Left cardiac atrium (tissue), 4 donors: ENCODE measurements around the gene AQP3. TPM values are rescaled to one million over a fixed set of nuclear protein-coding genes. Genes with fewer than 3 reads are reported as not detected.
"Not testable (repeated sequence)": the region's sequence is repeated elsewhere in the genome, so short reads cannot be mapped to it uniquely, and the experiment has no call there.

Experiments
- ATAC-seq, 2 donors: fragments of 200-7000 bp; cut with Tn5 transposase; one replicate each; pipeline ENCODE4 v1.9.1; 2020; ENCODE audit warnings: mild to moderate bottlenecking in 2 of 2, moderate library complexity in 2 of 2
- DNase-seq: peaks from one replicate; pipeline ENCODE4 v3.0.0-alpha.2; 2020
- intact Hi-C, 2 donors: fragments of 100-400 bp; cut with DNase I; formaldehyde crosslinking; loops; one replicate each; pipeline versions ENCODE4 v1.14.1 to v1.15.1; 2022 to 2023
- long read RNA-seq: library from polyadenylated mRNA; unstranded; transcript quantifications from one replicate; pipeline ENCODE4 v2.0.0, GENCODE V29; 2021
- total RNA-seq, 2 donors: library from RNA; stranded (reverse); fragmentation: NEBNext Ultra II Directional; extraction: Animal tissue kit (Norgen Biotek cat#: 25700); gene quantifications; one replicate each; pipeline ENCODE4 v1.2.1, GENCODE V29; 2021
- donor health status: DM: no; HTN: yes; CAD: no.
- donor health status: DM: no; HTN: yes; CAD: no; lungs with severe emphysema.
- donor health status: DM: yes; HTN: yes; CAD: no.
- donor health status: Dilated cardiomyopathy.

AQP3 gene
- total RNA-seq = 10 to 100 TPM; 14.0 to 22.5 TPM
- long read RNA-seq, transcript AQP3-201 (6 exons, 1,871 nt) = major isoform, 23 of 26 reads
- long read RNA-seq, partial matches to known transcripts = 2 of 26 reads
- long read RNA-seq, other reads (novel, unspliced or antisense) = 0 of 26 reads

DNA sequence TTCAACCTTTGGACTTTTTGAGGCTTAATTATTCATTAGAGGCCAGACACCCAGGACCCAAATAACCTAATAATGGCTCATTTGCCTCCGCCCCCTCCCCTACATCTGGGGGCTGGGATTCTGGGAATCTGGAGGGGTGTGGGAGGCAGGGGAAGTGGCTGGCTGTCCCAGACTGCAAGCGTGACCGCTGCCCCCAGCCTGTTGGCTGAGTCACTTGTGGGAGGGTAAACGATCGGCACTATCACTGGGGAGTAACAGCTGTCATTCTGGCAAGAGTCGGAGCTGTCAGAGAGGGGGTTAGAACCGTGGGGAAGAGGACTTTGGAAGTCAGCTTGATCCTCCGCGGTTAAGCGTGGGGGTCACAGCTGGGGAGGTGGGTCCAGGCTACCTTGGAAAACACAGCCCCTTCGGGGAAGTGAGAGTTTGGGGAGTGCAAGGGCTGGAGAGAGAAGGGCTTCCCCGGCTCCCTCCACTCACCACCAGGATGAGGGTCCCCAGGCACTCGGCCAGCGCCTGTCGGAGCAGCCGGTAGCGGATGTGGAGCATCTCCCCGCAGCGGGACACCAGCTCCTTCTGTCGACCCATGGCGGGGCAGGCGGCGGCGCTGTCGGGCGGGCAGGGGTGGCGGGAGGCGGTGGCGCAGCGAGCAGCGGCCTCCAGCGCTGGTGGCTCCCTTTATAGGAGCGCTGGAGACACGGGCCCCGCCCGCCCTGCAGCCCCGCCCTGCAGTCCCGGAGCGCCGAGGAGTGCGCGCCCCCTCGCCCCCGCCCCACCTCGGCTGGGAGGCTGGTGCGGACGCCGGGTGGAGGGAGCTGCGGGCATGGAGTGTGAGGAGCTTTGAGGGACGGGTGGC lies at the start of gene AQP3:
AQP3 (minus strand) TSS at position 648 of the 853 bp plus-strand sequence; CDS start at position 585, 63 bp downstream.
- DNase-seq = peak; percentile 75
- intact Hi-C loops = loop anchor here (5.0 to 10.0 kb wide), 2 partner anchors 40 to 72 kb away; no protein-coding TSS in a partner anchor
- peak; percentile 87 to 89 for ATAC-seq

DNA sequence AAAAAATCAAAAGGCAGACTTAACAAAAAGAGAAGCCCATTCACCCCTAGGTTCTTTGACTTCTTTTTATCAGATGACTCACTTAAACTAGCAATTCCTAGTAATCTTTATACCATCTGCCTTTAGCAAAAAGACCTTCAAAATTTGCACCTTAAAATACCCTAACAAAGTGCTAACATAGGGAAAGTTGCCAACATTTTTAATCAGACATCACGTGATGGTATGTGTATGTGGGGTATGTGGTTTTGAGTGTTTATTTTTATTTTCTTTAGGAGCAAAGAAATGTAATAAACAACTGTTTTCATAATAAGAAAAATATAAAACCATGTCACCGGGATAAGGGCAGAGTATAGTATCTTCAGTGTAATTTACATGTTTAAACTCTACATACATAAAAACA lies 46.4 kb upstream of the AQP3 start:
- ATAC-seq, intact Hi-C loops, DNase-seq: not testable (repeated sequence)

DNA sequence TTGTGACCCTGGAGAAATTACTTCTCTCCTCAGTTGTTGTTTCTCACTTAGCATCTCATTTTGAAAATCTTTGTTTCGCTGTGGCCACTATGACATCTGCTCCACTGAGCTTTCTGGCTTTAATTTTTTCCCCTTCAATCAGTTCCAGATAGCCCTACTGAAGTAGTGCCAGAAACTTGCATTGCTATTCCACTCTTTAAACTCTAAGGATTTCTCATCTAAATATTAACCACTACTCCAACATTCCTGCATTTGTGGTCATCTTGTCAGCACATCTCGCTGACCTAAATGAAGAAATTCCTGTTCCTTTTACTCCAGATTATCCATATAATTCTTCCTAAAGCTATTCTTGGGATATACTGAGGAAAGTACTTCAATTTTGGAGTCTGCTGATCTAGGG lies 41.7 kb upstream of the AQP3 start:
- DNase-seq = no peak
- intact Hi-C loops = no loop called here
- no peak for ATAC-seq

DNA sequence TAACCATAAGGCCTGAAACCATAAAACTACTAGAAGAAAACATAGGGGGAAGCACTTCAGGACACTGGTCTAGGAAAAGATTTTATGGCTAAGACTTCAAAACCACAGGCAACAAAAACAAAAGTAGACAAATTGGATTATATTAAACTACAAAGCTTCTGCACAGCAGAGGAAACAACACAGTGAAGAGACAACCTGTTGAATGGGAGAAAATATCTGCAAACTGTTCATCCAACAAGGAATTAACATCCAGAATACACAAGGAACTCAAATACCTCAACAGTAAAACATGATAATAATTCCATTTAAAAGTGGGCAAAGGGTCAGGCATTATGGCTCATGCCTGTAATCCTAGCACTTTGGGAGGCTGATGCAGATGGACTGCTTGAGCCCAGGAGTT lies 37.9 kb upstream of the AQP3 start:
- intact Hi-C loops, DNase-seq, ATAC-seq: not testable (repeated sequence)

DNA sequence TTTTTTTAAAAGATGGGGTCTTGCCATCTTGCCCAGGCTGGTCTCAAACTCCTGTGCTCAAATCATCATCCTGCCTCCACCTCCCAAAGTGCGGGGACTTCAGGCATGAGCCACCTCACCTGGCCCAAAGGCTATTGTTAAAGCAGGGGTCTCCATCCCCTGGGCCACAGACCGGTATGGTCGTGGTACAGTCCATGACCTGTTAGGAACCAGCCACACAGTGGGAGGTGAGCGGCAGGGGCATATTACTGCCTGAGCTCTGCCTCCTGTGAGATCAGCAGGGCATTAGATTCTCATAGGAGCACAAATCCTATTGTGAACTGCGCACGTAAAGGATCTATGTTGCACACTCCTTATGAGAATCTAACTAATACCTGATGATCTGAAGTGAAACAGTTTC lies 33.6 kb upstream of the AQP3 start:
- DNase-seq (no peak), ATAC-seq (no peak)
- intact Hi-C loops = no loop called here

DNA sequence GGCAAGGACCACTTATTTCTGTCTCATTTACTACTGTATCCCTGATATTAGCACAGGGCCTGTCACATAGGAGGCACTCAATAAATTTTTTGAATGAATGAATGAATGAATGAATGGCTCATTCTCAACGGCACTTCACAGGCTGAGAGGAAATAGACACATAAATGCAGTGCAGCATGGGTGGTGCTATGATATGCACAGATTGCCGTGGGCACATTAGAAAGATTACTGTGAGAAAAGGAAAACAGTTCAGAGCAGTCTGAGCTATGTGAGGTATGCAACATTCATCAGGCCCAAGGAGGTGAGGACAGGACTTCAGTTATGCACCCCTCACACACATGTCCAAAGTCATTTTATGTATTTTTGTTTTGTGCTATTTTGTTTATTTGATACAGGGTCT lies 32.7 kb upstream of the AQP3 start:
- intact Hi-C loops = no loop called here
- DNase-seq (no peak), ATAC-seq (no peak)

DNA sequence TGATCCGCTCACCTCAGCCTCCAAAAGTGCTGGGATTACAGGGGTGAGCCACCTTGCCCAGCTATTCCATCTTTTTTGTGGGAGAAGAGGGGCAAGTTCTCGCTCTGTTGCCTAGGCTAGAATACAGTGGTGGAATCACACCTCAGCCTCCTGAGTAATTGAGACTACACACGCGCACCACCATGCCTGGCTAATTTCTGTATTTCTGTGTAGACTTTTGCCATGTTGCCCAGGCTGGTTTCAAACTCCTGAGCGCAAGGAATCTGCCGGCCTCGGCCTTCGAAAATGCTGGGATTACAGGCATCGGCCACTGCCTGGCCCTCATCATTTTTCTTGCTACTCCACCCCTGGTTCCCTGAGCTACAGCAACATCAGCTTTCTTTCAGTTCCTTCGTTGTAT lies 29.1 kb upstream of the AQP3 start:
- intact Hi-C loops = no loop called here
- DNase-seq = no peak
- no peak for ATAC-seq

DNA sequence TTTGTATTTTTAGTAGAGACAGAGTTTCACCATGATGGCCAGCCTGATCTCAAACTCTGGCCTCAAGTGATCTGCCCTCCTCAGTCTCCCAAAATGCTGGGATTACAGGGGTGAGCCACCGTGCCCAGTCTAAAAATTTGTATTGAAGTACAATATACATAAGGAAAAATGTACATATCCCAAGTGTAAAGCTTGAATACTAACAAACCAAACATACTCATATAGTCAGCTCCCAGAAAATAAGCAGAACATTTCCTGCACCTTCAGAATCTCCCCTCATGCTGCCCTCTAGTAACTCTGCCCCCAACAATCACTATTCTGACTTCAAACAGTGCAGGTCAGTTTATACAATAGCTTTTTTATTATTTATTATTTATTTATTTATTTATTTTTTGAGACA lies 28.0 kb upstream of the AQP3 start:
- DNase-seq (no peak), ATAC-seq (no peak)
- intact Hi-C loops = no loop called here

DNA sequence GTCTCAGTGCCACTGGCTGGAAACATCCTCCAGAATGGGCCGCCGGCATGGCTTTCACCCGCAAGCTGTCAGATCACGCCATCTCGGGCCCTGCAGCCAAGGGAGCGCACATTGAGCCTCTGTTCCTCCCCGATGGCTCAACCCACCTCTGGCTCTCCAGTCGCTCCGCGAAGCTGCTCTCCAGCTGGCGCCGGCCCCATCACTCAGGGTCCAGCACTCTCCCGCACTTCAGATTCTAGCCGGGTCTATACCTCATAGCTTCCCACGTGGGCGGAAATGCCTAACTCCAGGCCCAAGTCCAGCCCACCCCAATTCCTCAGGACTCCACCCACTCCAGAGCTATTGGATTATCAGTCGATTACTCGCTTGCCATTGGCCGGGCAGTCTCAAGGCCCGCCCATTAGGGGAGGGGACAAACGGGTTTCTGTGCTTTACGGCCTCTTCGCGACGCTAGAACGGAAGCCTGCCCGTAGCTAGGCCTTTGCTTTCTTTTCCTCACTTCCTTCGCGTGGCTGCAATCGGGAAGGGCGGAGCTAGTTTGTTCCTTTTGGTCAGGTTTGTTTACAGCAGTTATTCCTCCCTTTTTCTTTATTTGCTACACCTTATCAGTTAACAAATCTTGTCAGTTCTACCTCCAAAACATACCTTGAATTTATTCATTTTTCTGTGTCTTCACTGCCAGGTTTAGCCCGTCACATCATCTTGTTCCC lies 26.4 kb upstream of the AQP3 start, which contains the start of gene NOL6:
NOL6 (minus strand) TSS at position 282 of the 710 bp plus-strand sequence; CDS start at position 200, 82 bp downstream.
- DNase-seq (peak; percentile 97), ATAC-seq (peak; percentile 100)
- intact Hi-C loops = no loop called here

DNA sequence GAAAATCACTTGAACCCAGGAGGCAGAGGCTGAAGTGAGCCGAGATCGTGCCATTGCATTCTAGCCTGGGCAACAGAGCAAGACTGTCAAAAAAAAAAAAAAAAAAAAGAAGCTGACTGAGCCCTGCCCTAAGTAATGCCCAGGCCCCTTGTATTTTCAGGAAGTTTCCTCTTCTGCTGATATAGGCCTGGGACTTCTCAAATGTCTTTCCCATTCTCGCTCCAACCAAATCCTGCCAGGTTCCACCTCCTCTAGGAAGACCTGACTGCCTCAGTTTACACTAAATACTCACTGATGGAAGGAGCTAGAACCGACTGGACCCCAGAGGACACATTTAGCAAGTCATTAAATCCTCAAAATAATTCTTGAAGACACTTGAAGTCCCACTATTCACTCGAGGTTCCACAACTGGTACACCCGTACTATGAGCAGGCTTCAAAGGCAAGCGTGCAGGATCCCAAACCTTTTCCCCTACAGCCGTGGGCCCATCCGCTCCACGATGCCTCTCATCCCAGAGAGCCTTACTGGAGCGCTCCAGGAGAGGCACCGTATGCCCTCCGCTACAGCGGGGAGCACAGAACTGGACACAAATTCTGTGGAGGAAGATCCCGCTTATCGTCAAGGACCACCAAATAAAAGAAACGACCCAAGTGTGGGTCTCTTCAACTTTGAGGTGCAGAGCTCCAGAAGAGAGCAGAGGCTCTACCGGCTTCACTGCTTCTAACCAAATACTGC lies 25.7 kb upstream of the AQP3 start:
- intact Hi-C loops = no loop called here
- DNase-seq (no peak), ATAC-seq (peak in 1 of 2 donors; percentile 2)

DNA sequence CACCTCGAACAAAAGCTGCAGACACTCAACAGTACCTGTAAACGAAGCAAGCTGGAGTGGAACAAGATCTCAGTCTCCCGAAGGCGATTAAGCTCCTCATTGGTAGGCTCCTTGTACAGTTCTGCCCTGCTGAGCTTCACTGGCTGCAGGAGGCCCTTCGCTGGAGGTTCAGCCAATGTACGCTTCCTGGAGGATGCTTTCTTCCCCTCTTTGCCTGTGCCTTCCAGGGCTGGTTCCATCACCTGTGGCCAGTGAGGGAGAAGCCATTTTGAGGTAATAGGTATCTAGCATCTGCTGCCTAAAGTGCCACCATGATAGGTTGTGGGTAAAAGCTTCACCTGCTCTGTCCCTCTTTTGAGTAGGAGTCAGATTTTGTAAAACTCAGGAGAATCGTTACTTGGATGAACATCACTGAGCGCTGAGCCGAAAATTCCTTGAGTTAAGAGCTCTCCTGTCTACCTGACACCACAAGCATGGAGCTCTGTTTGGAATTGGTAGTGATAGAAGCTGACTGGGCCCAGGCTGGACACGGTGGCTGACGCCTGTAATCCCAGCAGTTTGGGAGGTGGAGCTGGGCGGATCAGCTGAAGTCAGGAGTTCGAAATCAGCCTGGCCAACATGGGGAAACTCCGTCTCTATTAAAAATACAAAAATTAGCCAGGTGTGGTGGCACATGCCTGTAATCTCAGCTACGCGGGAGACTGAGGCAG lies 24.9 kb upstream of the AQP3 start:
- no peak for DNase-seq
- intact Hi-C loops = no loop called here
- no peak for ATAC-seq

DNA sequence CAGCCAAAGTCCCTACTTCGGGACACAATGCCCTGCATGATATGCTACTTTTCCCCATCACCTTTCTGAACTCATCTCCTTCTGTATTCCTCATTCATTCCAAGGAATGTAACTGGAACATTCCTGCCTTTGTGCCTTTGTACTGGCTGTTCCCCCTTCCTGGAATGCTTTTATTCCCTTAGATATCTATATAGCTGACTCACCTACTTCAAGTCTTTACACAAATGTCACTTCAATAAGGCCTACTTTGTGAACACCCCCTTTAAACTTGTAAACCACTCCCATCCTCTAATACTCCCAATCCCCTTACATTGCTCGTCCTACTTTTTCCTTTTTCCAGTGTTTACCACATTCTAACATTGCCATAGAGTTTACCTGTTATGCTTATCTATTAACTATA lies 24.0 kb upstream of the AQP3 start:
- intact Hi-C loops = no loop called here
- DNase-seq = no peak
- no peak for ATAC-seq

DNA sequence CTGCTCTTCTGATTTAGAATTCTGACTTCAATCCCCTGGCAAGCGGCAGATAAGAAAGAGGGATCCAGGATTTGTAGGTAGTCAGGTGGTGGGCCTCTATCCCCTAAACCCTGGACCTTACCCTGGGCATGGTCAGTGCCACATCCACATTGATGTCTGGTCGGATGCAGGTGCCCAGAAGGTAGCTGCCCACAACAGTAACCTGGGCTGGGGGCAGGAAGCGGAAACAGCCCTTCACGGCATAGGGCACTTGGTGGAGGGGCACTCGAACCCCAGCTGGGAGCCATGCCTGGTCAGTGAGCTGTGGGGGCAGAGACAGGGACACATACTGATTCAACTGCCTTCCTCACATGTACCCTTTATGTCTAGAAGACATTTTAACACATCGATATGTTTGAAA lies 22.5 kb upstream of the AQP3 start:
- ATAC-seq (no peak), DNase-seq (no peak)
- intact Hi-C loops = loop anchor here in 1 of 2 donors (10.0 kb wide), 1 partner anchor 185 kb away; no protein-coding TSS in a partner anchor

DNA sequence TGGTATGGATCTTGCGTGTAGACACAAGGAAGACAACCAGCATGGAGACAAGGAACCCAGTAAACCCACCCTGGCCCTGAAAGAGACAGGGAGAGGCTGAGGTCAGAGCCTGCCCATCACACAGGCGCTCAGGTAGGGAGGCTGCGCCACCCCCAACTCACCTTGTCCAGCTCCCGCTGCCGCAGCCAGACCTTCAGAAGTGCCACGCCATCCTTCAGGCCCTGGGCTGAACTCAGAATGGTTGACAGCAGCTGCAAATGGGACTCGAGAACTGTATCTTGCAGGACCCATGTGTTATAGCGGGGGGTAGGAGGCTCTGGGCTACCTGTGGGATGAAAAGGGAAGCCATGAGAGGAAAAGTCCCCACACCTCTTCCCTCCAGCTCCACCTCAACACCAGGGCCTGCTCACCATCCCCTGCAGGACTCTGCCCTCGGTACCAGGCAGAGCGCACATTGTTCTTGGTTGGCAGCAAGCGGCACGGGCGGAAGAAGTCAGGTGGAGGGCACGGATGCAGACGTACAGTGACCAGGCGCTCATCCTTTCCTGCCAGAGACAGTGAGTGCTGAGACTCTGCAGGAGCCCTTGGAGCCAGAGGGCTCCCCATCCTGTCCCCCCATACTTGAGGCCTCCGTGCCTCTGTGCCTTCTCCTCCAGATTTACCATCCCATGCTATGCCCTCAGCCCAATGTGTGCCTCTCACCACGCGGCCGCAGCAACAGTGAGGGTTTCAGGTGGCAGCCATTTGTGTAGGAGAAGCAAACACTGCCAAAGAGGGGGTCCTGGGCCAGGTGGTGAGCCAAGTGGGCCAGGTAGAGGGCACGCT lies 21.6 kb upstream of the AQP3 start:
- ATAC-seq = no peak
- intact Hi-C loops = loop anchor here in 1 of 2 donors (10.0 kb wide), 1 partner anchor 184 kb away; no protein-coding TSS in a partner anchor
- no peak for DNase-seq

DNA sequence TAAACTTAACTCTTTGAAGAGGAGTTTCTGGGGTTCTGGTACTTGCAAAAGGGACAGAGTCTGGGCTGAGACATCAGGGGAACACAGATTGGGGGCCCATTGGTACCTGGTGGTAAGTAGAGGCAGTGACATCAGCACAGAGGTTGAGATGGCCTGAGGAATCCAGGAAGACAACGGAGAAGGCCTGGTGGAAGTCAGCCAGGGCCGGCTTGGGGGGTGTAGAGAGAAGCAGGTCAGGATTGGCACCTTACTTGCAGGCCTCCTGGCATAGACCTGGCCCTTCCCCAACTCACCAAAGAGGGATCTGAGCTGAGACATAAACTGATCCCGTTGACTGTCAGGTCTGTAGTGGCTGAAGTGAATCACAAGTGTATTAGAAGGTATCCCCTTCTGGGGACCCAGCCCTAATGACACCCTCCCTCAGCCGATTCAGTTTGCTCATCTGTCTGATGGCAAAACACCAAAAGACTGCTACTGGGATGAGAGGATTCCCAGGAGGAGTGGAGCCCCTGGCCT lies 20.9 kb upstream of the AQP3 start:
- intact Hi-C loops = loop anchor here in 1 of 2 donors (10.0 kb wide), 1 partner anchor 183 kb away; no protein-coding TSS in a partner anchor
- DNase-seq (no peak), ATAC-seq (no peak)

DNA sequence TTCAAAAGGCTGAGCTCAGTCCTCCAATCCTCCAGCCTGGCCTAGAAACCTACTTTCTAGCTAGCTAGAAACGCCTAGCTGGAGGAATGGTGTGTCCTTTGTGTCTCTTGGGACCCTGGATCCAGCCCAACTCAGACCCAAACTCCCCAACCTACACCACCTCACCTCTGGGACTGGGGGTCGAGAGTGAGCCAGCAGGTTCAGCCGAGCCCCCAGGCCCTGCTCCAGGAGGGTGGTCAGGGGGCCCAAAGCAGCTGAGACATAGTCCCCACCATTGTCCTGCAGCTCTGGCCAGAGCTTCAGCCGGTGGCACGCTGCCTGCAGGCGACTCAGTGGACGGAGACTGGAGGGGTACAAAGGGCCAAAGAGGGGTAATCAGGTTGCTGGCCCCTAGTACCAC lies 20.1 kb upstream of the AQP3 start:
- ATAC-seq = no peak
- intact Hi-C loops = loop anchor here in 1 of 2 donors (10.0 kb wide), 1 partner anchor 183 kb away; no protein-coding TSS in a partner anchor
- DNase-seq = no peak
